GM12801 (cell line): Measurements from ENCODE around the gene SLC12A5.

ENCODE experiments used
- CTCF ChIP-seq: IDR thresholded peaks from one replicate; pipeline ENCODE4 v1.5.1; 2011; ENCODE audit warnings: control low read depth; ENCODE audit not compliant: insufficient read length; ENCODE audit errors: extremely low read depth

Gene SLC12A5

GRCh38 chr20:46085179-46085851 lies 56.3 kb downstream of the SLC12A5 start:
- TF ChIP-seq CTCF = no peak

GRCh38 chr20:46087161-46087560 lies 58.1 kb downstream of the SLC12A5 start:
- TF ChIP-seq CTCF = no peak

GRCh38 chr20:46088409-46089166 lies 59.6 kb downstream of the SLC12A5 start:
- no peak for TF ChIP-seq CTCF

- no peak for TF ChIP-seq CTCF
Measured at GRCh38 chr20:46089167-46089416, 60.1 kb downstream of the SLC12A5 start.

- no peak for TF ChIP-seq CTCF
Measured at GRCh38 chr20:46089417-46090388, 60.7 kb downstream of the SLC12A5 start, which contains the start of gene NCOA5. TSS of gene NCOA5 (minus strand) at chr20:46089962. CDS start at chr20:46079424, 10,538 bp downstream.

- TF ChIP-seq CTCF = no peak
Measured at GRCh38 chr20:46093531-46093930, 64.5 kb downstream of the SLC12A5 start.
